ENCODE results near the gene HCFC1R1.

DNA sequence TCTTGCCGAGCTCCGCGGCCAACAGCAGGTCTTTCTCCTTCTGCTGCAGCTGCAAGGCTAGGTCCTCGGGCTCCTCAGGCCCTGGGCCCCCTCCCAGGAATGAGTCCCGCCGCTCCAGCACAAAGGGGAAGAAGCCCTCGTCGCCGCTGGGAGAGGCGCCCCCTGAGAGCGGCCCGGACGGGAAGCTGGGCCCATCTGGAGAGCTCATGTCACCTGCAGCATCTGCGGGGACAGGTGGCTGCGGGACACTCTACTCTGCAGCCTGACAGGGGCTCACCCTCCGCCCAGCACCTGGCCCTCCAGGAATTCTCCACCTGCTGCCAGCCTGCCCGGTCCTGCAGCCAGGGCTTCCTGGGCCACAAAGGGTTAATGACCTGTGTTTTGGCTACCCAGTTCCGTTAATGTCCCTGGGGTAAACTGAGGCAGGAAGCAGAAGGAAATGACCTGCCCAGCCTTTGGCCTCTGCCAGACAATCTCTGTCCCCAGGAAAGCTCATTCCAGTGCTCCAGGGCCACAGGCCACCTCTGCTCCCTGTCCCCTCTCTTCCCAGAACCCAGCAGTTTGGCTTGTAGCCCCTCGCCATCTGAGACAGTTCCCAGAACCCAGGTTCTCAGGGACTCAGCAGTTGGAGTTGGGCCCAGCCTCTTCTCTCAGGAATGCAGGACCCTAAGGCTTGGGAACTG is 11.7 kb upstream of the HCFC1R1 start:
- TF ChIP-seq POLR2A (IDR thresholded peaks at IDR 0.05; ENCODE audit: low read depth, low read length) (no peak), POLR2AphosphoS5 (IDR thresholded peaks at IDR 0.05; ENCODE audit: low read depth, low read length) (no peak)

Data from GM12892 (cell line).